Motor neuron (in vitro differentiated cells): ENCODE data around the gene EGFL7. TPM values are rescaled to one million over a fixed set of nuclear protein-coding genes. Genes with fewer than 3 reads are reported as not detected.
A peak's percentile ranks its signal among the peaks of the same experiment; 100 is the strongest.

Source experiments
- ATAC-seq, 8 experiments: fragments of 200-7000 bp; cut with Tn5 transposase; replicated peaks in 6 of 8; 2 replicates each; pipeline ENCODE4 v1.8.0; 2021; ENCODE audit warnings: mild to moderate bottlenecking in 8 of 8, moderate library complexity in 8 of 8
- H3K27ac ChIP-seq, 2 donors: fragments of 250-450 bp; sonication (Bioruptor Pico); 2 replicates each; pipeline ENCODE4 v1.9.0; 2021; ENCODE audit warnings: antibody characterized with exemption in 2 of 2, mild to moderate bottlenecking in 2 of 2, moderate library complexity in 1 of 2
- H3K4me1 ChIP-seq, 2 donors: fragments of 250-450 bp; sonication (Bioruptor Pico); replicated peaks in 1 of 2; 2 replicates each; pipeline ENCODE4 v1.6.1; 2021; ENCODE audit warnings: antibody characterized with exemption in 2 of 2, mild to moderate bottlenecking in 2 of 2, moderate library complexity in 1 of 2
- H3K4me3 ChIP-seq, 5 donors: fragments of 250-450 bp; sonication (Bioruptor Pico); 2 replicates each; pipeline ENCODE4 v1.9.0; 2021; ENCODE audit warnings: antibody characterized with exemption in 5 of 5, mild to moderate bottlenecking in 5 of 5, moderate library complexity in 4 of 5
- WGBS, 10 experiments: fragments of 450-650 bp; shearing (Covaris generic); methylation state at CpG; one replicate each; pipeline ENCODE4 v1.0.0; 2022; 5-methylcytosine and 5-hydroxymethylcytosine counted together
- in situ Hi-C, 9 experiments: fragments of 400-800 bp; cut with MboI; loops; one replicate each; pipeline ENCODE4 v1.15.0; 2021; ENCODE audit warnings: low sequenced_read_pairs in 9 of 9, low pct_unique_long_range_greater_than_20kb in 2 of 9; ENCODE audit not compliant: unreplicated experiment in 9 of 9
- total RNA-seq, 8 experiments: library from RNA; unstranded; fragments of 300-600 nt; gene quantifications; 2 replicates each; pipeline versions ENCODE4 v1.2.3 to v1.2.4, GENCODE V29; 2022

EGFL7 gene
- total RNA-seq, 8 experiments from 2014 or later: 0.50 to 21.9 (median 4.7) TPM

GRCh38 chr9:136653323-136654079 lies 9.2 kb upstream of the EGFL7 start:
- in situ Hi-C loops: no loop called here
- Histone ChIP-seq H3K27ac (no peak overlapping the region), H3K4me1 (peaks cover 6 to 7% of the 10 kb centered on the region in 2 donors), H3K4me3 (no peak overlapping the region)
- 46 to 85% (median 72%) methylated on average over 4 to 37 of the region's 43 CpGs; no CpG with 5 or more reads in 2 of the 10 experiments for WGBS, 10 experiments
- ATAC-seq: peak in 5 of 8 experiments; percentile 39 to 75 (median 69)

GRCh38 chr9:136654820-136655535 lies 7.7 kb upstream of the EGFL7 start:
- Histone ChIP-seq H3K4me3 (no peak overlapping the region), H3K4me1 (peaks cover 6 to 7% of the 10 kb centered on the region in 2 donors), H3K27ac (no peak overlapping the region)
- 48 to 100% (median 80%) methylated on average over 1 to 4 of the region's 15 CpGs; no CpG with 5 or more reads in 5 of the 10 experiments for WGBS, 10 experiments
- peak in 3 of 8 experiments; percentile 6 to 9 (median 7) for ATAC-seq
- in situ Hi-C loops: no loop called here

DNA sequence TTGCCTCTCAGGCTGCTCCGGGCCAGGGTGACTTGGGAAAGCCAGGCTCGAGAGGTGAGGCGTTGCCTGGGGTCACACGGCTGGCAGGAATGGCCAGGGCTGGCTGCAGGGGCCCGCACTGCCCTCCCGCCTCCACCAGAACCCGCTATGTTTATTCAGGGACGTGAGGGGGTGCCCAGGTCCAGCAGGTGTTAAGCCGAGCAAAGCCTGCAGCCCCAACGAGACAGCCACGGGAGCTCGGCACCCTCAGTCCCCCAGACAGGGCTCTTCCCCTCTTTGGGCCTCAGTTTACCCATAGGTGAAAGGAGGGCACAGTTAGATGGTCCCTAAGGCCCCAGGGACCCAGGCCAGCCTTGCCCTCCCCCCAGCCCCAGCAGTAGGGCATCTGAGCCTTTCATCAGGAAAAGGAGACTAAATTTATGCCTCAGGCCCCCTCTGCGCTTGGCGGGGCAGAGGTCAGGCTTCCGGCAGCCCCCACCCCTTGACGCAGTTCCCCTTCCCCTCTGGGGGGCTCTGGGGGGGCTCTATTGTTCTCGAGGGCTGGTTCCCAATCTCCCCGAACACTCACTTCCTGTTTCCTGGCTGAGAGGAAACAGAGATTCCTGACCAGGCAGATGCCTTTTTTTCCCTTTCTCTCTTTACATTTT lies 7.1 kb upstream of the EGFL7 start:
- peaks cover 6 to 7% of the 10 kb centered on the region in 2 donors for H3K4me1 ChIP-seq
- WGBS, 10 experiments: 53 to 80% (median 67%) methylated on average over 2 to 3 of the region's 18 CpGs; no CpG with 5 or more reads in 7 of the 10 experiments
- in situ Hi-C loops: no loop called here
- H3K4me3 ChIP-seq: no peak overlapping the region
- no peak for ATAC-seq
- H3K27ac ChIP-seq: no peak overlapping the region

- H3K4me1 ChIP-seq: peaks cover 6 to 7% of the 10 kb centered on the region in 2 donors
- WGBS, 10 experiments: 18 to 100% (median 59%) methylated on average over 1 to 5 of the region's 11 CpGs; no CpG with 5 or more reads in 6 of the 10 experiments
- ATAC-seq: no peak
- H3K27ac ChIP-seq: no peak overlapping the region
- in situ Hi-C loops: no loop called here
- H3K4me3 ChIP-seq: no peak overlapping the region
Observed at GRCh38 chr9:136656183-136656738, 6.5 kb upstream of the EGFL7 start.

DNA sequence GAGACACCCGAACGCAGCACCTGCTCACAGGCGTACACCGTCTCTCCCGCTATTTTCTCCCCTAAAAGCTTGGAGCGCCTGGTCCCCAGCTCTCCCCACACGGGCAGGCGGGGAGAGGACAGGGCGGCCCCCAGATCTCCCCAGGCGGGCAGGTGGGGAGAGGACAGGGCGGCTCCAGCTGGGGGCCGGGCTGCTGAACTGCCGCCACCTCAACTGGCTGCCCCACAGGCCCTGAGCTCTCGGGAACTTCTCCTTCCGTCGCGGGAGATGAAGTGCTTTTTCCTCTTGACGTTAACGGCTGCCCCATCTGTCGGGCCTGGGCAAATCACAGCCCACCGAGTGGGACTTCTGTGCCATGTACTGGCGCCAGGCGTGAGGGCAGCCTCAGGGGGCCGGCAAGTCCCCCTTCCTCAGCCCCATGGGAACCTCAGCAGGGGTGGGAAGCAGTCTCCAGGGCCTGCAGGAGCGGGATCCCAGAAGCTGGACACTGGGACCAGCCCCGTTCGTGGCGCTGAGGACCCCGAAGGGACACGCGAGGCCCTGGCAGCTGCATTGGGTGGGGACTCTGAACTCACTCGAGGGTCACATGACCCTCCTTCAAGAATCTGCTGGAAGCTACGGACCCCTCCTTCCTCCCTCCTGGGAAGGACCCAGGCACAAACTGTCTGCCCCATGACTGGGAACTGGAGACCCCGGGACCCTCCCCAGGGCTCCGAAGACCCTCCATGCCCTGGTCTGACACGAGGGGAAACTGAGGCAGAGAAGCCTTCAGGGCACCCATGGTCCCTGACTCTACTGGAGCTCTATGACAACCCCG lies 5.7 kb upstream of the EGFL7 start:
- peaks cover 6 to 7% of the 10 kb centered on the region in 2 donors for H3K4me1 ChIP-seq
- H3K27ac ChIP-seq: no peak overlapping the region
- H3K4me3 ChIP-seq: no peak overlapping the region
- in situ Hi-C loops: no loop called here
- no peak for ATAC-seq
- 87% methylated on average over 3 of the region's 37 CpGs; no CpG with 5 or more reads in 9 of the 10 experiments for WGBS, 10 experiments

DNA sequence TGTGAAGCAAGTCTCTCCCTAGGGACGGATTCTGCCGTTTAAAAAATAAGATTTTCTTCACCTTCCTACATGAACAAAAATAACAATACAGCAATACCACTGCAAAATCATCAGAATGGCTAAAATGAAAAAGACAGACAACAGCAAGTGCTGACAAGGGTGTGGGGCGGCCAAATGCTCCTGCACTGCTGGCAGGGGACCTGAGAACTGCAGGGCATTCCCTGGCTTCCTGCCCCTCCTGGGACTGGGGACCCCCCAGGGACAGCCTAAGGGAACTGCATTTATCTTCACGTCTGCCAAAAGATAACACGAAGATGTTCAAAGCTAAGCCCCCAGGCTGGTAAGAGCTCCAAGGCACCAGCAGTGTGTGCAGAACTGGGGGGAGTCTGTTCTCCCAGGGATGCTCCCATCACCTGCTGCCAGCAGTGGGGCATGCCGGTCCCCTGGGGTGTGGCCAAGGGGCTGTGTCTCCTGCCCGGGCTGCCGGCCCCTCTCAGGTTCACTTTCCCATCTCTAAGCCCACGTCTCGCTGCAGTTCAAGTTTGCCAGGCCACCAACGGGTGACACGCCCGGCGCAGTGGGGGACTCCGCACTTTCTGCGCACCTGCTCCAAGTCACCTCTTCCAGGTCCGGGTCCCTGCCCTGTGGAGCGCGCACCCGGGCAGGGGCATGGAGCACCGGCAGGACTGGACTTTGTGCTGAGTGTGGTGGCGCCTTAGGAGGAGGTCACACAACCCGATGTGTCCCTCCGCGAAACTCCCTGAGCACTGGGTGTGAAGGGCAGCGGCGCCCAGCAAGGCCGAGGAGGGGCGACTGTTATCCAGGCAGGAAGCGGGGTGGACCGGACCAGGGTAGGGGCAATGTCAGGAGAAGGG lies 4.5 kb upstream of the EGFL7 start:
- in situ Hi-C loops: no loop called here
- H3K27ac ChIP-seq: no peak overlapping the region
- WGBS, 10 experiments: 40 to 93% (median 66%) methylated on average over 1 to 7 of the region's 31 CpGs; no CpG with 5 or more reads in 2 of the 10 experiments
- no peak for ATAC-seq
- no peak overlapping the region for H3K4me3 ChIP-seq
- H3K4me1 ChIP-seq: peaks cover 12 to 13% of the 10 kb centered on the region in 2 donors

- peaks cover 11 to 20% of the 10 kb centered on the region in 2 donors for H3K4me1 ChIP-seq
- WGBS, 10 experiments: 10 to 100% (median 43%) methylated on average over 1 to 6 of the region's 37 CpGs; no CpG with 5 or more reads in 4 of the 10 experiments
Observed at GRCh38 chr9:136658849-136659535, 3.7 kb upstream of the EGFL7 start.

DNA sequence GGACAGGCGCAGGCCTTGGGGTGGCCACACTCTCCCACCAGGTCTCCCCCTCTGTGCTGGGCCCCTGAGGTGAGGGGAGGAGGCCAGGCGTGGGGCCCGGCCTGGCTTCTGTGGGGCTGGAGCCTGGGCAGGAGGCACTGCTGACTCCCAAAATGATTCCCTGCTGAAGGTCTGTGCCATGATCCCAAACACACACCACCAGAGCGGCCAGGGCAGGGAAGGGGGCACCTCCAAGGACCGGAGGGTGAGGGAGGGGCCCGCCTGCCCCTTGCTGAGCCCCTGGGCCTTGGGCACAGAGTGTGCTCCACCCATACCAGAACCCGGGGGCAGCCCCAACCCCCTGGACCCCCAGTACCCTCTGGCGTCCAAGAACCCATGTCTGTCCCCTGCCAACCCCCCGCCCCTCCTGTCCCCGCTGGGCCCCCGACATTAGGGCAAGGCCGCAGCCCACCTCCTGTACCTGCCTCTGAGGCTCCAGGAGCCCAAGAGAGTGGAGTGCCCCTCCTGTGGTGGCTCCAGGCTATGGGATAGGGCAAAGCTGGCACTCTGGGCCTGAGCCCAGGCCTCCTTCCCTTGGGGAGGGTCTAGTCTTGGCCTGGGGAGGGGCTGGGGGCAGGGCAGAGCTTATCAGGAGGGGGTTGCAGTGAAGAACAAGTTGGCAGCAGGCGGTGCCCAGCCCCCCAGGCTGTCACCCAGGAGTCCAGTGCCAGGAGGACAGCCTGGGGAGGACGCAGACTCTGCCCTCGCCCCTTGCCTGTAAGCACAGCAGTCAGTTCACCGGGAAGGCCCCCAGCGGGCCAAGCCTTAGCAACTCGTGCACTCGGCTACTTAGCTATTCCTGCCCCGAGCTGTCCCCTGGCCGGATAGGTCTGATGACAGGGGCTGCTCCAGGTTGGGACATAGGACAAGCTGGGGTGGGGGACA lies 2.6 kb upstream of the EGFL7 start:
- in situ Hi-C loops: no loop called here
- WGBS, 10 experiments: 100% methylated on average over 1 of the region's 21 CpGs; no CpG with 5 or more reads in 9 of the 10 experiments
- no peak overlapping the region for H3K27ac ChIP-seq
- no peak for ATAC-seq
- H3K4me1 ChIP-seq: peaks cover 11 to 25% of the 10 kb centered on the region in 2 donors
- no peak overlapping the region for H3K4me3 ChIP-seq

More at GRCh38 chr9:136658849-136659535, 3.7 kb upstream of the EGFL7 start:
- no peak for ATAC-seq
- Histone ChIP-seq H3K27ac (no peak overlapping the region), H3K4me3 (no peak overlapping the region)
- in situ Hi-C loops: no loop called here

- H3K4me1 ChIP-seq: peaks cover 13 to 28% of the 10 kb centered on the region in 2 donors
- no peak for ATAC-seq
- H3K4me3 ChIP-seq: no peak overlapping the region
- H3K27ac ChIP-seq: no peak overlapping the region
- in situ Hi-C loops: no loop called here
- WGBS, 10 experiments: 83 to 90% methylated on average over 1 to 2 of the region's 13 CpGs; no CpG with 5 or more reads in 8 of the 10 experiments
Observed at GRCh38 chr9:136660971-136661550, 1.7 kb upstream of the EGFL7 start.

GRCh38 chr9:136661641-136662325 lies 933 bp upstream of the EGFL7 start:
- ATAC-seq: no peak
- in situ Hi-C loops: no loop called here
- Histone ChIP-seq H3K4me3 (no peak overlapping the region), H3K27ac (no peak overlapping the region), H3K4me1 (peaks cover 20 to 35% of the 10 kb centered on the region in 2 donors)
- 70% methylated on average over 2 of the region's 22 CpGs; no CpG with 5 or more reads in 9 of the 10 experiments for WGBS, 10 experiments
